ENCODE data around the gene FSD2.

DNA sequence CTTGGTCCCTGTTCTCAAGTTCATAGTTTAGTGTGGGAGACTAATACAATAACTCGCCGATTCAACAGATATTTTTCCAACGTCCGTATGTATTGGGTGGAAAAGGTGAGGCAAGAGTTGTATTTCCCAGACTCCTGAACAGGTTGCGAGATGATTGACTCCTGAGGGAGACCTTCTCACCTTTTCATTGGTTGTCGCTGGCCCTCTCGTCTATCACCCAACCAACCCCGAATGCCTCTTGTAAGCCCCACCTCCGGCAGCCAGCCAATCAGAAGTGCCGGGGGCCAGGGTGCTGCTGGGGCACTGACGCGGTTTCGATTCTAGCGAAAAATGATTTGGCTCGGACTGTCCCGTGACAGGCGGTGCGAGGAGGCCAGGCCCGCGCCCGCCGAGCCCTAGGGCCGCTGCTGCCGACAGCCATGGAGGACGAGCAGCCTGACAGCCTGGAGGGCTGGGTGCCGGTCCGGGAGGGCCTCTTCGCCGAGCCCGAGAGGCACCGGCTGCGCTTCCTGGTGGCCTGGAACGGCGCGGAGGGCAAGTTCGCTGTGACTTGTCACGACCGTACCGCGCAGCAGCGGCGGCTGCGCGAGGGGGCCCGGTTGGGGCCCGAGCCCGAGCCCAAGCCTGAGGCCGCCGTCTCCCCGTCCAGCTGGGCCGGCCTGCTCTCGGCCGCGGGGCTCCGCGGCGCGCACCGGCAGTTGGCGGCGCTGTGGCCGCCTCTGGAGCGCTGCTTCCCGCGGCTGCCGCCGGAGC is 3.6 kb upstream of the FSD2 start, which contains the start of gene WHAMM:
- TF ChIP-seq, protein P1, sequence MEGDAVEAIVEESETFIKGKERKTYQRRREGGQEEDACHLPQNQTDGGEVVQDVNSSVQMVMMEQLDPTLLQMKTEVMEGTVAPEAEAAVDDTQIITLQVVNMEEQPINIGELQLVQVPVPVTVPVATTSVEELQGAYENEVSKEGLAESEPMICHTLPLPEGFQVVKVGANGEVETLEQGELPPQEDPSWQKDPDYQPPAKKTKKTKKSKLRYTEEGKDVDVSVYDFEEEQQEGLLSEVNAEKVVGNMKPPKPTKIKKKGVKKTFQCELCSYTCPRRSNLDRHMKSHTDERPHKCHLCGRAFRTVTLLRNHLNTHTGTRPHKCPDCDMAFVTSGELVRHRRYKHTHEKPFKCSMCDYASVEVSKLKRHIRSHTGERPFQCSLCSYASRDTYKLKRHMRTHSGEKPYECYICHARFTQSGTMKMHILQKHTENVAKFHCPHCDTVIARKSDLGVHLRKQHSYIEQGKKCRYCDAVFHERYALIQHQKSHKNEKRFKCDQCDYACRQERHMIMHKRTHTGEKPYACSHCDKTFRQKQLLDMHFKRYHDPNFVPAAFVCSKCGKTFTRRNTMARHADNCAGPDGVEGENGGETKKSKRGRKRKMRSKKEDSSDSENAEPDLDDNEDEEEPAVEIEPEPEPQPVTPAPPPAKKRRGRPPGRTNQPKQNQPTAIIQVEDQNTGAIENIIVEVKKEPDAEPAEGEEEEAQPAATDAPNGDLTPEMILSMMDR (IDR thresholded peaks at IDR 0.05 in 8 of 11, conservative IDR thresholded peaks at IDR 0.05 in 3 of 11), result peak in 2 of 11 experiments; percentile 12 to 19
- peak; percentile 83 to 94 (median 83) for TF ChIP-seq POLR2A (IDR thresholded peaks at IDR 0.05)
